T-cell (primary cell): Measurements from ENCODE around the gene NF2. TPM values are rescaled to one million over a fixed set of nuclear protein-coding genes. Genes with fewer than 3 reads are reported as not detected.

Source experiments
- ATAC-seq, 4 experiments: fragments of 200-7000 bp in 3 of 4; fragments of 150-1000 bp in 1 of 4; cut with Tn5 transposase; replicated peaks in 1 of 4; 1 replicate in 3 of 4; 2 replicates in 1 of 4; pipeline ENCODE4 v1.10.0; 2021; ENCODE audit warnings: moderate library complexity in 3 of 4, mild to moderate bottlenecking in 2 of 4, moderate number of reproducible peaks in 1 of 4
- CTCF ChIA-PET, 2 donors: fragments of 300-600 bp; sonication (Branson Sonifier 250); formaldehyde crosslinking; loops; one replicate each; lab custom pipeline; 2022; ENCODE audit warnings: antibody characterized with exemption in 2 of 2; lab: Charles Lee
- POLR2A ChIA-PET, 2 donors: fragments of 300-600 bp; sonication (Branson Sonifier 250); formaldehyde crosslinking; loops; one replicate each; lab custom pipeline; 2022; ENCODE audit warnings: antibody characterized with exemption in 2 of 2; lab: Charles Lee
- DNase-seq, 35 experiments: peaks; one replicate each; pipeline versions ENCODE4 v3.0.0 to v3.0.0-alpha.2; 2013 to 2023
- H3K27ac ChIP-seq: one replicate; pipeline ENCODE4 v1.5.1; 2013; ENCODE audit warnings: low read length
- H3K27me3 ChIP-seq, 2 experiments: replicated peaks in 1 of 2; 1 replicate in 1 of 2; 2 replicates in 1 of 2; pipeline versions ENCODE4 v1.6.1 to v1.7.0; 2013; ENCODE audit warnings: low read length in 1 of 2, mixed read lengths in 1 of 2; ENCODE audit not compliant: control insufficient read depth in 2 of 2, insufficient read depth in 2 of 2; ENCODE audit errors: extremely low read depth in 1 of 2
- H3K36me3 ChIP-seq, 2 donors: 1 replicate in 1 of 2; 2 replicates in 1 of 2; pipeline versions ENCODE4 v1.6.1 to v1.7.0; 2013; ENCODE audit warnings: low read length in 1 of 2; ENCODE audit not compliant: control insufficient read depth in 2 of 2, insufficient read depth in 1 of 2; ENCODE audit errors: extremely low read depth in 1 of 2
- H3K4me1 ChIP-seq, 2 experiments: 1 replicate in 1 of 2; 2 replicates in 1 of 2; pipeline versions ENCODE4 v1.6.1 to v1.7.0; 2013; ENCODE audit warnings: low read length in 2 of 2, mixed read lengths in 1 of 2; ENCODE audit not compliant: insufficient read depth in 2 of 2, control insufficient read depth in 1 of 2; ENCODE audit errors: extremely low read depth in 1 of 2
- H3K4me3 ChIP-seq, 2 donors: 1 replicate in 1 of 2; 2 replicates in 1 of 2; pipeline versions ENCODE4 v1.5.1 to v1.7.0; 2013; ENCODE audit warnings: mild to moderate bottlenecking in 2 of 2, low read length in 1 of 2, moderate library complexity in 1 of 2; ENCODE audit not compliant: control insufficient read depth in 1 of 2; ENCODE audit errors: extremely low read depth in 1 of 2
- H3K9me3 ChIP-seq: 2 replicates; pipeline ENCODE4 v1.7.0; 2013
- H3K27ac Mint-ChIP-seq, 2 donors: one replicate each; pipeline ENCODE4 v1.8.0; 2020 to 2021; ENCODE audit warnings: mild to moderate bottlenecking in 2 of 2, mixed read lengths in 2 of 2
- H3K27me3 Mint-ChIP-seq, 2 donors: one replicate each; pipeline ENCODE4 v1.8.0; 2021 to 2022; ENCODE audit warnings: mixed read lengths in 2 of 2
- H3K36me3 Mint-ChIP-seq: one replicate; pipeline ENCODE4 v1.8.0; 2021; ENCODE audit warnings: mixed read lengths
- H3K4me1 Mint-ChIP-seq, 3 donors: one replicate each; pipeline ENCODE4 v1.8.0; 2020 to 2022; ENCODE audit warnings: mixed read lengths in 3 of 3, mild to moderate bottlenecking in 1 of 3
- H3K4me3 Mint-ChIP-seq, 3 donors: one replicate each; pipeline ENCODE4 v1.8.0; 2020 to 2022; ENCODE audit warnings: mild to moderate bottlenecking in 3 of 3, mixed read lengths in 3 of 3, moderate library complexity in 3 of 3
- H3K9me3 Mint-ChIP-seq, 3 donors: one replicate each; pipeline ENCODE4 v1.8.0; 2020 to 2022; ENCODE audit warnings: mixed read lengths in 3 of 3
- WGBS: methylation state at CpG from one replicate; pipeline ENCODE4 v1.1.5; 2013; ENCODE audit warnings: missing lambda C conversion rate; ENCODE audit not compliant: insufficient coverage; 5-methylcytosine and 5-hydroxymethylcytosine counted together
- total RNA-seq, 35 experiments: library from RNA in 6 of 35; stranded (reverse) in 6 of 35; fragments of 120-200 nt in 1 of 35; gene quantifications; one replicate each; pipeline versions ENCODE4 v1.2.1 to v1.2.4 and lab custom pipeline; 2013 to 2026

Gene NF2
- total RNA-seq, 5 donors from 2014 or later (not counting 1 experiment from before 2014, with no cell fraction given), result 26.1 to 33.4 (median 31.9) TPM

- Histone ChIP-seq H3K4me1 (no peaks in the 10 kb centered on the region), H3K36me3 (peaks cover 11 to 36% of the 10 kb centered on the region in 2 donors), H3K4me3 (no peak overlapping the region), H3K27me3 (no peaks in the 10 kb centered on the region), H3K9me3 (no peaks in the 10 kb centered on the region), H3K27ac (no peak overlapping the region)
- DNase-seq (no peak), ATAC-seq (no peak)
- WGBS, result 77% methylated on average over 5 of the region's 7 CpGs
- peaks cover 31% of the 10 kb centered on the region for H3K36me3 Mint-ChIP-seq
- H3K27me3 Mint-ChIP-seq, result no peaks in the 10 kb centered on the region
- H3K4me3 Mint-ChIP-seq, result no peak overlapping the region
- POLR2A ChIA-PET, result no interaction called here
- H3K27ac Mint-ChIP-seq, result no peak overlapping the region
- H3K4me1 Mint-ChIP-seq, result peaks cover 0 to 4% (median 0%) of the 10 kb centered on the region in 3 donors
- no peaks in the 10 kb centered on the region for H3K9me3 Mint-ChIP-seq
- CTCF ChIA-PET, result no interaction called here
Observed at GRCh38 chr22:29567338-29567737, 36.1 kb upstream of the NF2 start.

GRCh38 chr22:29569011-29569678, 34.3 kb upstream of the NF2 start:
- no peaks in the 10 kb centered on the region for H3K9me3 ChIP-seq
- no peak for DNase-seq
- H3K4me1 Mint-ChIP-seq, result peaks cover 0 to 4% (median 0%) of the 10 kb centered on the region in 3 donors
- 100% methylated on average over 2 of the region's 7 CpGs for WGBS
- no peaks in the 10 kb centered on the region for H3K27me3 ChIP-seq
- ChIA-PET POLR2A (no interaction called here), CTCF (no interaction called here)
- H3K27ac ChIP-seq, result no peak overlapping the region
- peaks cover 11 to 29% of the 10 kb centered on the region in 2 donors for H3K36me3 ChIP-seq
- H3K4me3 Mint-ChIP-seq, result no peak overlapping the region
- H3K4me3 ChIP-seq, result no peak overlapping the region
- H3K4me1 ChIP-seq, result no peaks in the 10 kb centered on the region
- peaks cover 24% of the 10 kb centered on the region for H3K36me3 Mint-ChIP-seq
- no peak for ATAC-seq
- no peaks in the 10 kb centered on the region for H3K27me3 Mint-ChIP-seq
- H3K9me3 Mint-ChIP-seq, result no peaks in the 10 kb centered on the region
- no peak overlapping the region for H3K27ac Mint-ChIP-seq

DNA sequence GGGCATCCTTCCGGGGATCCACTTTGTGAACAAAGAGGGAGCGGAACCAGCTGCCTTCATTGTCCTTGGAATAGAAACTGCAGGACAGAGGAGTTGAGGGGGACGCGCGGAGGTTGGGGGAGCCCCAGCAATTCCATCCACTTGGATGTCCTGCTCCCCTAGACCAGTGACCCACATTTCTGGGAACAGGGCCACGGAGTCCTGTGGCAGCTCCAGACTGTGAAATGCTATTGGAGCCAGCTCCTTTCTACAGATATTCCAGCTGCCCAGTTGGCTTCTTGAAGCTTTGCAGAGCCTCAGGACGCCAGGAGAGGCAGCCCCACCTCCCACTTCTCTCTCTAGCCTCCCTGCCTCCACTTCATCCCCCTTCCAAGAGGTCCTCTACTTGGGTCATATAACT, 33.0 kb upstream of the NF2 start:
- H3K4me3 ChIP-seq, result no peak overlapping the region
- H3K36me3 ChIP-seq, result peaks cover 13 to 27% of the 10 kb centered on the region in 2 donors
- Mint-ChIP-seq H3K4me1 (peaks cover 0 to 4% (median 0%) of the 10 kb centered on the region in 3 donors), H3K27me3 (no peaks in the 10 kb centered on the region), H3K36me3 (peaks cover 20% of the 10 kb centered on the region), H3K9me3 (no peaks in the 10 kb centered on the region), H3K27ac (no peak overlapping the region), H3K4me3 (no peak overlapping the region)
- H3K27me3 ChIP-seq, result no peaks in the 10 kb centered on the region
- H3K27ac ChIP-seq, result no peak overlapping the region
- H3K9me3 ChIP-seq, result no peaks in the 10 kb centered on the region
- H3K4me1 ChIP-seq, result no peaks in the 10 kb centered on the region
- ChIA-PET POLR2A (no interaction called here), CTCF (no interaction called here)
- ATAC-seq (no peak), DNase-seq (no peak)
- 91% methylated on average over 6 of the region's 7 CpGs for WGBS

DNA sequence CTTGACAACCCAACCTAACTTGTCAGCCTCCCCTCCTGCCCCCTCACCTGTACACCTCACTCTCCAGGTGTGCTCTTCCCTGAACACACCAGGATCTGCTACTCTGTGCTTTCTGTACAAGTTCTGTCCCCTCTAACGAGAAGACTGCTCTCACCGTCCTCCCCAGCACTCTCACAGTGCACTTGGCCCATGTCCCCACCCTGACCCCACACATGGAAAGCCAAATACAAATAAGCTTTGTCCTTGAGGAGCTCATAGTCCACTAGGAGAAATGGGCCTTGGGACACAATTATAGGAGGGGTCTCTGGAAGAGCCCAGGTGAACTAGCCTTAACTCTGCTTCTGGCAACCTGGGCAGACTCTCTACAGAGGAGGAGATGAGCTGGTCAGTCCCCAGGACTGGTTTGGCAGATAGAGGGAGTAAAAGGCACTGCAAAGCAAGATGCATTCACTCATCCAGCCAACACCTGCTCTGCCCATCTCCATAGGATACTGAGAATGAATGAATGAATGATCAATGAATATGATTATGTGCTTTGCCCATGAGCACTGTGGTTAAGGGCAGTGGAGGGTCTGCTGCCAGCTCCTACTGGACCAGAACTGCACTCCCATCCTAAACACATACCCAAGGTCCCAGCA, 32.4 kb upstream of the NF2 start:
- no peaks in the 10 kb centered on the region for H3K27me3 Mint-ChIP-seq
- no peaks in the 10 kb centered on the region for H3K27me3 ChIP-seq
- H3K9me3 Mint-ChIP-seq, result no peaks in the 10 kb centered on the region
- H3K27ac ChIP-seq, result no peak overlapping the region
- peaks cover 13 to 25% of the 10 kb centered on the region in 2 donors for H3K36me3 ChIP-seq
- peaks cover 0 to 4% (median 0%) of the 10 kb centered on the region in 3 donors for H3K4me1 Mint-ChIP-seq
- CTCF ChIA-PET, result no interaction called here
- no peak overlapping the region for H3K4me3 Mint-ChIP-seq
- POLR2A ChIA-PET, result no interaction called here
- H3K36me3 Mint-ChIP-seq, result peaks cover 17% of the 10 kb centered on the region
- 90% methylated on average over 2 of the region's 2 CpGs for WGBS
- DNase-seq (no peak), ATAC-seq (no peak)
- no peaks in the 10 kb centered on the region for H3K9me3 ChIP-seq
- no peak overlapping the region for H3K27ac Mint-ChIP-seq
- no peak overlapping the region for H3K4me3 ChIP-seq
- no peaks in the 10 kb centered on the region for H3K4me1 ChIP-seq

DNA sequence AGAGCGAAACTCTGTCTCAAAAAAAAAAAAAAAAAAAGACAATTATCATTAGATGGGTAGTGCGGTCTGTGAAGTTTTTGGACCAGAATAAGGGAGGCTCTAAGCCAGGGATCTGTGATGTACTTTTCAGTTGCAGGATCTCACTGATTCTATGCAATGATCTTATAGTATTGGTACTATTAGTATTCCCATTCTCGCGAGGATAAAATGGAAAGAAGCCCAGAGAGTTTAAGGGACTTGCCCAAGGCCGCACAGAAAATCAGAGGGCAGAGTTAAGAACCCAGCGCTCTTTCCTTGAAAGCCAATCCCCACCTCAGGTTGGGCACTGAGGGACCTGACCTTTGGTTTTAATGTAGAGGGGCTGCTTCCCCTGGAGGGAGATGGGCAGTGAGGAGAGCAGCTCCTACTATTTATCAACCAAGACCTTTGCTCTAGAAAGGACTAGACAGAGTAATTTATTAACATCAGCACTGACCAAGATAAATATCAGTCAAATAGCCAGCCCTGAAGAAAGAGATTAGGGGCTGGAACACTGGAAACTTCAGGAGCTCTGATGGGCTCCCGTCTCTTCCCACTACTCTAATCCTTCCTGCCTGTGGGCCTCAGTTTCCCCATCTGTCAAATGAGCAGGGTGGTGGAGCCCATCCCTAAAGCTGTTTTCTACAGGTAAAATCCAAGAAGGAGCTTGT, 28.5 kb upstream of the NF2 start:
- ChIA-PET CTCF (interaction anchor here in 1 of 2 donors (0.6 kb wide), 1 partner anchor 15 kb away, joined by 4 read pairs; no protein-coding TSS in a partner anchor), POLR2A (no interaction called here)
- no peaks in the 10 kb centered on the region for H3K27me3 ChIP-seq
- no peak for DNase-seq
- H3K36me3 ChIP-seq, result peaks cover 4 to 8% of the 10 kb centered on the region in 2 donors
- peaks cover 0 to 2% of the 10 kb centered on the region in 2 experiments for H3K4me1 ChIP-seq
- Mint-ChIP-seq H3K4me3 (no peak overlapping the region), H3K27me3 (no peaks in the 10 kb centered on the region), H3K9me3 (no peaks in the 10 kb centered on the region), H3K27ac (no peak overlapping the region), H3K36me3 (peaks cover 3% of the 10 kb centered on the region), H3K4me1 (peaks cover 2 to 4% (median 3%) of the 10 kb centered on the region in 3 donors)
- H3K4me3 ChIP-seq, result no peak overlapping the region
- no peak overlapping the region for H3K27ac ChIP-seq
- ATAC-seq, result no peak
- WGBS, result no CpG with 5 or more reads among the region's 7 CpGs
- no peaks in the 10 kb centered on the region for H3K9me3 ChIP-seq

- DNase-seq, result no peak
- ATAC-seq, result no peak
- Histone ChIP-seq H3K4me1 (peaks cover 0 to 16% of the 10 kb centered on the region in 2 experiments), H3K9me3 (no peaks in the 10 kb centered on the region), H3K27me3 (no peaks in the 10 kb centered on the region), H3K36me3 (peaks cover 0 to 3% of the 10 kb centered on the region in 2 donors), H3K4me3 (no peak overlapping the region), H3K27ac (no peak overlapping the region)
- no peaks in the 10 kb centered on the region for H3K9me3 Mint-ChIP-seq
- H3K4me3 Mint-ChIP-seq, result no peak overlapping the region
- H3K27me3 Mint-ChIP-seq, result no peaks in the 10 kb centered on the region
- H3K4me1 Mint-ChIP-seq, result peaks cover 16 to 24% (median 17%) of the 10 kb centered on the region in 3 donors
- WGBS, result 97% methylated on average over 3 of the region's 10 CpGs
- CTCF ChIA-PET, result interaction anchor here (0.6 to 0.7 kb wide), 3 partner anchors 25 to 1647 kb away, joined by 3 to 5 read pairs (median 3); partner anchors contain the start of gene THOC5 (in 1 of the 2)
- POLR2A ChIA-PET, result interaction anchor here in 1 of 2 donors (0.6 kb wide), 1 partner anchor 417 kb away, joined by 4 read pairs; no protein-coding TSS in a partner anchor
- H3K36me3 Mint-ChIP-seq, result no peaks in the 10 kb centered on the region
- H3K27ac Mint-ChIP-seq, result no peak overlapping the region
Observed at GRCh38 chr22:29578462-29579200, 24.8 kb upstream of the NF2 start.
